ENCODE results near the gene PARD3B. TPM values are rescaled to one million over a fixed set of nuclear protein-coding genes. Genes with fewer than 3 reads are reported as not detected.
A peak's percentile ranks its signal among the peaks of the same experiment; 100 is the strongest.

Gene PARD3B
- total RNA-seq, 1 donor from 2014 or later: 8.4 TPM

- no peak for DNase-seq (ENCODE audit: low read depth, low spot score)
These were observed 1097.5 kb downstream of the PARD3B start for GRCh38 chr2:205642599-205643356.

- no peak for DNase-seq (ENCODE audit: low read depth, low spot score)
These were observed 1098.2 kb downstream of the PARD3B start for GRCh38 chr2:205643391-205643885.

- DNase-seq (ENCODE audit: low read depth, low spot score): no peak
These were observed 1098.7 kb downstream of the PARD3B start for GRCh38 chr2:205644018-205644417.

GRCh38 chr2:205646680-205647079 is 1101.4 kb downstream of the PARD3B start:
- DNase-seq (ENCODE audit: low read depth, low spot score): no peak

- DNase-seq (ENCODE audit: low read depth, low spot score): peak; percentile 20
These were observed 1105.2 kb downstream of the PARD3B start for GRCh38 chr2:205650450-205650849.

- DNase-seq (ENCODE audit: low read depth, low spot score): no peak
These were observed 1105.7 kb downstream of the PARD3B start for GRCh38 chr2:205650931-205651330.

- DNase-seq (ENCODE audit: low read depth, low spot score): no peak
These were observed 1106.4 kb downstream of the PARD3B start for GRCh38 chr2:205651719-205652118.

GRCh38 chr2:205654878-205655605 is 1109.8 kb downstream of the PARD3B start:
- DNase-seq (ENCODE audit: low read depth, low spot score): no peak

GRCh38 chr2:205655779-205656456 is 1110.6 kb downstream of the PARD3B start:
- no peak for DNase-seq (ENCODE audit: low read depth, low spot score)

- DNase-seq (ENCODE audit: low read depth, low spot score): no peak
These were observed 1111.2 kb downstream of the PARD3B start for GRCh38 chr2:205656461-205656860.

- DNase-seq (ENCODE audit: low read depth, low spot score): no peak
These were observed 1111.7 kb downstream of the PARD3B start for GRCh38 chr2:205656941-205657340.

GRCh38 chr2:205657579-205657978 is 1112.3 kb downstream of the PARD3B start:
- DNase-seq (ENCODE audit: low read depth, low spot score): no peak

GRCh38 chr2:205658068-205658467 is 1112.8 kb downstream of the PARD3B start:
- DNase-seq (ENCODE audit: low read depth, low spot score): no peak

- DNase-seq (ENCODE audit: low read depth, low spot score): no peak
These were observed 1113.3 kb downstream of the PARD3B start for GRCh38 chr2:205658572-205658971.

GRCh38 chr2:205659922-205660321 is 1114.6 kb downstream of the PARD3B start:
- no peak for DNase-seq (ENCODE audit: low read depth, low spot score)

GRCh38 chr2:205660521-205661124 is 1115.3 kb downstream of the PARD3B start:
- DNase-seq (ENCODE audit: low read depth, low spot score): no peak

- no peak for DNase-seq (ENCODE audit: low read depth, low spot score)
These were observed 1116.0 kb downstream of the PARD3B start for GRCh38 chr2:205661281-205661680.

- DNase-seq (ENCODE audit: low read depth, low spot score): no peak
These were observed 1117.1 kb downstream of the PARD3B start for GRCh38 chr2:205662206-205662965.

- no peak for DNase-seq (ENCODE audit: low read depth, low spot score)
These were observed 1120.5 kb downstream of the PARD3B start for GRCh38 chr2:205665791-205666190.
